Loucy (cell line): ENCODE measurements around the gene PPIF.

Source experiments
- H2AFZ ChIP-seq: fragments of 200-600 bp; sonication (generic); 2 replicates; pipeline ENCODE4 v1.6.0; 2016; ENCODE audit warnings: antibody characterized with exemption, mild to moderate bottlenecking, low read length, moderate library complexity
- H3F3A ChIP-seq: fragments of 200-600 bp; 2 replicates; pipeline ENCODE4 v1.6.0; 2016; ENCODE audit warnings: antibody characterized with exemption, low read depth, mild to moderate bottlenecking
- H3K27me3 ChIP-seq: fragments of 200-600 bp; sonication (generic); 2 replicates; pipeline ENCODE4 v1.6.1; 2014; ENCODE audit warnings: low read length, mild to moderate bottlenecking; ENCODE audit not compliant: insufficient read depth, poor library complexity, severe bottlenecking
- H3K36me3 ChIP-seq: fragments of 200-600 bp; sonication (generic); 2 replicates; pipeline ENCODE4 v1.6.1; 2016; ENCODE audit warnings: low read length; ENCODE audit not compliant: insufficient read depth
- H3K4me1 ChIP-seq: fragments of 200-600 bp; sonication (generic); 2 replicates; pipeline ENCODE4 v1.5.1; 2014; ENCODE audit warnings: low read length, mild to moderate bottlenecking; ENCODE audit not compliant: insufficient read depth, poor library complexity, severe bottlenecking
- H3K4me2 ChIP-seq: fragments of 200-600 bp; sonication (generic); 2 replicates; pipeline ENCODE4 v1.6.0; 2014; ENCODE audit warnings: antibody characterized with exemption, low read length, low read depth, mild to moderate bottlenecking; ENCODE audit not compliant: poor library complexity, severe bottlenecking
- H3K4me3 ChIP-seq: fragments of 200-600 bp; sonication (generic); 2 replicates; pipeline ENCODE4 v1.5.1; 2014; ENCODE audit warnings: low read length, mild to moderate bottlenecking, mixed read lengths; ENCODE audit not compliant: poor library complexity, severe bottlenecking
- H3K79me2 ChIP-seq: fragments of 200-600 bp; sonication (generic); 2 replicates; pipeline ENCODE4 v1.6.1; 2014; ENCODE audit warnings: low read length; ENCODE audit not compliant: insufficient read depth
- H3K9ac ChIP-seq: fragments of 200-600 bp; sonication (generic); 2 replicates; pipeline ENCODE4 v1.6.0; 2014; ENCODE audit warnings: mild to moderate bottlenecking, low read depth, low read length, moderate library complexity; ENCODE audit not compliant: poor library complexity, severe bottlenecking
- H3K9me2 ChIP-seq: fragments of 200-600 bp; sonication (generic); replicated peaks from 2 replicates; pipeline ENCODE4 v1.6.1; 2016; ENCODE audit warnings: low read depth, low read length, mixed read lengths
- H3K9me3 ChIP-seq: fragments of 200-600 bp; sonication (generic); 2 replicates; pipeline ENCODE4 v1.6.1; 2014; ENCODE audit warnings: mild to moderate bottlenecking, antibody characterized with exemption, low read length, low read depth; ENCODE audit not compliant: insufficient read depth
- H4K20me1 ChIP-seq: fragments of 200-600 bp; sonication (generic); 2 replicates; pipeline ENCODE4 v1.6.0; 2014; ENCODE audit warnings: antibody characterized with exemption, low read length, mild to moderate bottlenecking; ENCODE audit not compliant: insufficient read depth, poor library complexity, severe bottlenecking
- EZH2phosphoT487 ChIP-seq: fragments of 200-600 bp; IDR thresholded peaks from 2 replicates; pipeline ENCODE4 v1.6.1; 2018; ENCODE audit warnings: antibody characterized with exemption, mild to moderate bottlenecking, moderate library complexity, borderline replicate concordance
- TF ChIP-seq, protein P1 (sequence below): fragments of 200-600 bp; sonication (generic); conservative IDR thresholded peaks from 2 replicates; pipeline ENCODE4 v1.5.1; 2014; ENCODE audit warnings: mild to moderate bottlenecking, antibody characterized with exemption, low read length

The PPIF gene

DNA sequence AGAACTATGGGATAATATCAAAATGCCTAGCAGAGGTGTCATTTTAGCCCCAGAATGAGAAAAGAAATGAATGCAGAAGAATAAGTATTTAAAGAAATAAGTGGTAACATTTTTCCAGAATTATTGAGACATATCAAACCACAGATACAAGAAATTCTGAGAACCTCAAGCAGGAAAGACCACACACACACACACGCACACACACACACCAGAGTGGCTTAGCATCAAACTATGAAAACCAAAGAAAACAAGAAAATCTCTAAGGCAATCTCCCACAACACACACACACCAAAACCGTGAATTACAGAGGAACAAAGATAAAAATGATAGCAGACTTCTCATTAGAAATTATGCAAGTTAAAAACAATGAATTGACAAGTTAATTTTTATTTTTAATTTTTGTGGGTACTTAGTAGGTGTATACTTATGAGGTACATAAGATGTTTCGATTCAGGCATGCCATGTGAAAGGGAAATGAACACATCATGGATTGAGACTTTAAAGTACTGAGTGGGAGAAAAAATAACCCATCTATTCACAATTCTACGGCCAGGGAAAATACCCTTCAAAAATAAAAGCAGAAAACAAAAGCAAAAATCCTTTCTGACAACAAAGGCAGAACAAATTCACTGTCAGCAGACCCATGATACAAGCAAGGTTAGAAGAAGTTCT, 14.6 kb downstream of the PPIF start:
- Histone ChIP-seq H3K36me3 (no peaks in the 10 kb centered on the region; the same call in 1 of the 2 replicates), H3K79me2 (no peaks in the 10 kb centered on the region), H3K27me3 (no peaks in the 10 kb centered on the region), H3K9me2 (no peaks in the 10 kb centered on the region), H3K4me1 (no peaks in the 10 kb centered on the region), H3K4me2 (no peak overlapping the region), H3K4me3 (no peak overlapping the region), H3K9me3 (no peaks in the 10 kb centered on the region), H4K20me1 (no peaks in the 10 kb centered on the region), H3F3A (no peaks in the 10 kb centered on the region), H3K9ac (no peak overlapping the region), H2AFZ (no peak overlapping the region)
- no peak for TF ChIP-seq EZH2phosphoT487
- TF ChIP-seq, protein P1, sequence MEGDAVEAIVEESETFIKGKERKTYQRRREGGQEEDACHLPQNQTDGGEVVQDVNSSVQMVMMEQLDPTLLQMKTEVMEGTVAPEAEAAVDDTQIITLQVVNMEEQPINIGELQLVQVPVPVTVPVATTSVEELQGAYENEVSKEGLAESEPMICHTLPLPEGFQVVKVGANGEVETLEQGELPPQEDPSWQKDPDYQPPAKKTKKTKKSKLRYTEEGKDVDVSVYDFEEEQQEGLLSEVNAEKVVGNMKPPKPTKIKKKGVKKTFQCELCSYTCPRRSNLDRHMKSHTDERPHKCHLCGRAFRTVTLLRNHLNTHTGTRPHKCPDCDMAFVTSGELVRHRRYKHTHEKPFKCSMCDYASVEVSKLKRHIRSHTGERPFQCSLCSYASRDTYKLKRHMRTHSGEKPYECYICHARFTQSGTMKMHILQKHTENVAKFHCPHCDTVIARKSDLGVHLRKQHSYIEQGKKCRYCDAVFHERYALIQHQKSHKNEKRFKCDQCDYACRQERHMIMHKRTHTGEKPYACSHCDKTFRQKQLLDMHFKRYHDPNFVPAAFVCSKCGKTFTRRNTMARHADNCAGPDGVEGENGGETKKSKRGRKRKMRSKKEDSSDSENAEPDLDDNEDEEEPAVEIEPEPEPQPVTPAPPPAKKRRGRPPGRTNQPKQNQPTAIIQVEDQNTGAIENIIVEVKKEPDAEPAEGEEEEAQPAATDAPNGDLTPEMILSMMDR = no peak

DNA sequence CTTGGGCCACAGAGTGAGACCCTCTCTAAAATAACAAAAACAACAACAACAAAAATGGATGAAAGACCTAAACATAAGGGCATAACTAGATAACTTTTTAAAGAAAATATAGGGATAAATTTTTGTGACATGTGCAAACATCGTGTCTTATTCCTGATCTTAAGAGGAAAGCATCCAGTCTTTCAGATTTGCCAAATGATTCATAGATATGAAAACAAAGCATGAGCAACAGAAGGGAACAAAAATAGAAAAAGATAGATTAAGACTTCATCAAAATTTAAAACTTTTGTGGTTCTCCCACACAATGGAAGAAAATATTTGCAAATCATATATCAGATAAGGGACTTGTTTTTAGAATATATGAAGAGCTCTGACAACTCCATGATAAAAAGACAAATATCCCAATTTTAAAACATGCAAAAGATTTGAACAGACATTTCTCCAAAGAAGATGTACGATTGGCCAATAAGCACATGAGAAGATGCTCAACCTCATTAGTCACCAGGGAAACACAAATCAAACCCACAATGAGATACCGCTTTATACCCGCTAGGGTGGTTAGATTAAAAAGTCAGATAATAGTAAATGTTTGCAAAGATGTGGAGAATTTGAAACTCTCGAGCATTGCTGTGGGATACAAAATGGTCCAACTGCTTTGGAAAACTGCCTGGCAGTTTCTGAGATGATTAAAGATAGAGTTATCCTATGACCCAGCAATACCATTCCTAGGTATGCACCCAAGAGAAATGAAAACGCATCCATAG, 20.3 kb downstream of the PPIF start:
- 0 out of 2 replicates have a peak, but pooled peaks cover 4% of the 10 kb centered on the region for H3K9me3 ChIP-seq
- no peaks in the 10 kb centered on the region for H3K9me2 ChIP-seq
- H3K4me2 ChIP-seq = no peak overlapping the region
- no peaks in the 10 kb centered on the region for H3K4me1 ChIP-seq
- H3F3A ChIP-seq = no peaks in the 10 kb centered on the region
- no peak overlapping the region for H3K4me3 ChIP-seq
- H3K27me3 ChIP-seq = no peaks in the 10 kb centered on the region
- H2AFZ ChIP-seq = no peak overlapping the region
- no peak for TF ChIP-seq EZH2phosphoT487
- TF ChIP-seq, protein P1 = no peak
- H3K9ac ChIP-seq = no peak overlapping the region
- no peaks in the 10 kb centered on the region for H3K79me2 ChIP-seq
- no peaks in the 10 kb centered on the region for H4K20me1 ChIP-seq
- no peaks in the 10 kb centered on the region for H3K36me3 ChIP-seq

DNA sequence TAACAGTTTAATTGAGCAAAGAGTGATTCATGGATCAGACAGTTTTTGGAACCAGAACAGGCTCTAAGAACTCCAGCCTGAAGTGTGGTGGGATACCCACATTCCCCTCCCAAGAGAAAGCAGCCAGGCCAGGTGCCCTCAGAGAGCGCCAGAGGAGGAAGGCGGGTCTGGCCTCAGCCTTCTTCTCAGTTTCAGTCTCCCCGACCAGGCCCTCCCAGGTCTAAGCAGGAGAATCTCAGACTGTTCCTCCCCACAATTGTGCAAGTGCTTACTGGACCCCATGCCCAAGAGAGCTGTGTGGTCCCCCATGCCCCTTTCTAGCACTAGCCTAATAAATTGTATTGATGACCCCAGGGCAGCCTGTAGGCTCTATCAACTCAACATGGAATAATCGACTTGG, 25.6 kb downstream of the PPIF start:
- Histone ChIP-seq H3K27me3 (no peaks in the 10 kb centered on the region), H3K9me2 (no peaks in the 10 kb centered on the region), H3K36me3 (no peaks in the 10 kb centered on the region), H3K4me3 (no peak overlapping the region), H3K4me2 (no peak overlapping the region), H3K4me1 (peaks cover 8% of the 10 kb centered on the region), H3K79me2 (no peaks in the 10 kb centered on the region), H3K9ac (no peak overlapping the region), H3K9me3 (0 out of 2 replicates have a peak, but pooled peaks cover 4% of the 10 kb centered on the region), H4K20me1 (no peaks in the 10 kb centered on the region), H3F3A (no peaks in the 10 kb centered on the region), H2AFZ (no peak overlapping the region)
- no peak for TF ChIP-seq EZH2phosphoT487
- TF ChIP-seq, protein P1 = no peak
